Testis (tissue), 3 donors: ENCODE measurements around the gene DPYD. TPM values are rescaled to one million over a fixed set of nuclear protein-coding genes. Genes with fewer than 3 reads are reported as not detected.

Experiments
- DNase-seq: peaks from one replicate; pipeline ENCODE4 v3.0.0-alpha.2; 2019
- H3K27ac ChIP-seq, 2 donors: fragments of 200-600 bp; sonication (generic); one replicate each; pipeline ENCODE4 v1.5.1; 2019
- H3K27me3 ChIP-seq: fragments of 200-600 bp; sonication (generic); one replicate; pipeline ENCODE4 v1.5.1; 2019
- H3K36me3 ChIP-seq: fragments of 200-600 bp; sonication (generic); one replicate; pipeline ENCODE4 v1.5.1; 2017; ENCODE audit warnings: low read depth; ENCODE audit errors: missing control alignments
- H3K4me1 ChIP-seq: fragments of 200-600 bp; sonication (generic); one replicate; pipeline ENCODE4 v1.5.1; 2019
- H3K4me3 ChIP-seq, 2 donors: fragments of 200-600 bp; sonication (generic); one replicate each; pipeline ENCODE4 v1.5.1; 2017 to 2019
- H3K9me3 ChIP-seq: fragments of 200-600 bp; sonication (generic); one replicate; pipeline ENCODE4 v1.5.1; 2017
- CTCF ChIP-seq, 3 experiments: fragments of 450-650 bp in 2 of 3; fragments of 200-600 bp in 1 of 3; sonication (generic) in 1 of 3; IDR thresholded peaks; one replicate each; pipeline ENCODE4 v1.5.1; 2016 to 2019; ENCODE audit warnings: antibody characterized with exemption in 3 of 3, mild to moderate bottlenecking in 2 of 3, moderate library complexity in 1 of 3
- POLR2A ChIP-seq: fragments of 450-650 bp; IDR thresholded peaks from one replicate; pipeline ENCODE4 v1.6.1; 2017; ENCODE audit warnings: antibody characterized with exemption, mild to moderate bottlenecking, moderate library complexity
- WGBS, 2 donors: methylation state at CpG; one replicate each; pipeline ENCODE4 v1.1.5; 2018; 5-methylcytosine and 5-hydroxymethylcytosine counted together
- intact Hi-C: fragments of 100-400 bp; cut with DNase I; formaldehyde crosslinking; loops from one replicate; pipeline ENCODE4 v1.15.1; 2023; ENCODE audit warnings: low total_unique reads
- polyA plus RNA-seq: library from polyadenylated mRNA; stranded (reverse); fragments of 350-450 nt; fragmentation: Illumina TruSeq; extraction: RNeasy Lipid Tissue Mini Kit (QIAGEN cat#74804); gene quantifications from one replicate; pipeline ENCODE4 v1.2.3, GENCODE V29; 2014; ENCODE audit warnings: low read depth, low replicate concordance; ENCODE audit not compliant: insufficient read depth
- total RNA-seq, 2 donors: library from RNA; depleted of rRNA; stranded (reverse); fragments of >200 nt; gene quantifications; one replicate each; pipeline ENCODE4 v1.2.3, GENCODE V29; 2016

DPYD gene
- total and polyA plus RNA-seq, 3 donors from 2014 or later: 6.7 to 14.7 (median 11.5) TPM

- H3K36me3 ChIP-seq: no peaks in the 10 kb centered on the region
- TF ChIP-seq CTCF (IDR thresholded peaks at IDR 0.05): no peak
- no peak for TF ChIP-seq POLR2A
- no peak overlapping the region for H3K27ac ChIP-seq
- H3K9me3 ChIP-seq: no peaks in the 10 kb centered on the region
- DNase-seq: no peak
- no peak overlapping the region for H3K4me3 ChIP-seq
- H3K27me3 ChIP-seq: no peaks in the 10 kb centered on the region
- no peaks in the 10 kb centered on the region for H3K4me1 ChIP-seq
- whole genome bisulfite sequencing, 2 donors: 75 to 76% methylated on average over 5 of the region's 5 CpGs
- intact Hi-C loops: no loop called here
Observed at GRCh38 chr1:97929874-97930851, 9.3 kb upstream of the DPYD start.

GRCh38 chr1:97926017-97926708, 5.3 kb upstream of the DPYD start:
- TF ChIP-seq CTCF (IDR thresholded peaks at IDR 0.05) (no peak), POLR2A (no peak)
- intact Hi-C loops: no loop called here
- H3K27ac ChIP-seq: no peak overlapping the region
- DNase-seq: no peak
- H3K9me3 ChIP-seq: no peaks in the 10 kb centered on the region
- H3K4me1 ChIP-seq: no peaks in the 10 kb centered on the region
- H3K27me3 ChIP-seq: no peaks in the 10 kb centered on the region
- H3K36me3 ChIP-seq: no peaks in the 10 kb centered on the region
- WGBS, 2 donors: 64 to 67% methylated on average over 3 of the region's 3 CpGs
- H3K4me3 ChIP-seq: no peak overlapping the region

GRCh38 chr1:97925151-97925550, 4.3 kb upstream of the DPYD start:
- intact Hi-C loops: no loop called here
- DNase-seq: no peak
- Histone ChIP-seq H3K4me3 (no peak overlapping the region), H3K27me3 (no peaks in the 10 kb centered on the region), H3K27ac (no peak overlapping the region), H3K36me3 (no peaks in the 10 kb centered on the region), H3K4me1 (no peaks in the 10 kb centered on the region), H3K9me3 (no peaks in the 10 kb centered on the region)
- TF ChIP-seq CTCF (IDR thresholded peaks at IDR 0.05) (no peak), POLR2A (no peak)

GRCh38 chr1:97923811-97924210, 3.0 kb upstream of the DPYD start:
- 85 to 90% methylated on average over 2 of the region's 2 CpGs for WGBS, 2 donors
- Histone ChIP-seq H3K9me3 (no peaks in the 10 kb centered on the region), H3K27me3 (no peaks in the 10 kb centered on the region), H3K27ac (no peak overlapping the region), H3K36me3 (no peaks in the 10 kb centered on the region), H3K4me3 (no peak overlapping the region), H3K4me1 (peaks cover 4% of the 10 kb centered on the region)
- no peak for DNase-seq
- intact Hi-C loops: no loop called here
- TF ChIP-seq CTCF (IDR thresholded peaks at IDR 0.05) (no peak), POLR2A (no peak)
